ENCODE data around the gene SEC16A.

- TF ChIP-seq POLR2A (IDR thresholded peaks at IDR 0.05; ENCODE audit: low read length) (no peak), GATA1 (IDR thresholded peaks at IDR 0.05; ENCODE audit: low read depth, low read length) (no peak)
Observed at GRCh38 chr9:136403538-136403914, 79.3 kb downstream of the SEC16A start.
